IPS-20b (cell line): ENCODE measurements around the gene SKAP1.
"Not testable (repeated sequence)": the region's sequence is repeated elsewhere in the genome, so short reads cannot be mapped to it uniquely, and the experiment has no call there.

Experiments used
- H3K27ac ChIP-seq: one replicate; pipeline ENCODE4 v1.5.1; 2013; ENCODE audit warnings: low read length
- H3K27me3 ChIP-seq: 2 replicates; pipeline ENCODE4 v1.6.1; 2013; ENCODE audit warnings: mild to moderate bottlenecking, low read length, inconsistent platforms; ENCODE audit not compliant: insufficient read depth
- H3K36me3 ChIP-seq: 2 replicates; pipeline ENCODE4 v1.6.1; 2013; ENCODE audit warnings: low read depth, mild to moderate bottlenecking, inconsistent platforms, low read length, moderate library complexity; ENCODE audit not compliant: insufficient read depth
- H3K4me1 ChIP-seq: 2 replicates; pipeline ENCODE4 v1.6.1; 2013; ENCODE audit warnings: mild to moderate bottlenecking, control low read depth, inconsistent platforms, low read length, moderate library complexity; ENCODE audit not compliant: insufficient read depth
- H3K4me3 ChIP-seq: 2 replicates; pipeline ENCODE4 v1.5.1; 2013; ENCODE audit warnings: mild to moderate bottlenecking, low read length, inconsistent platforms
- H3K9ac ChIP-seq: 2 replicates; pipeline ENCODE4 v1.6.1; 2013; ENCODE audit warnings: low read depth, mild to moderate bottlenecking, inconsistent platforms, low read length, moderate library complexity
- H3K9me3 ChIP-seq: 2 replicates; pipeline ENCODE4 v1.6.1; 2013; ENCODE audit warnings: mild to moderate bottlenecking, low read depth, low read length, inconsistent platforms; ENCODE audit not compliant: insufficient read depth

Gene SKAP1

GRCh38 chr17:48463526-48463925 is 33.5 kb upstream of the SKAP1 start:
- no peak overlapping the region for H3K27ac ChIP-seq
- H3K4me3 ChIP-seq, result no peak overlapping the region
- no peak overlapping the region for H3K9ac ChIP-seq
- no peaks in the 10 kb centered on the region for H3K9me3 ChIP-seq
- 0 out of 2 replicates have a peak, but pooled peaks cover 6% of the 10 kb centered on the region for H3K4me1 ChIP-seq
- H3K27me3 ChIP-seq, result peaks cover 22% of the 10 kb centered on the region
- H3K36me3 ChIP-seq, result no peaks in the 10 kb centered on the region

GRCh38 chr17:48462946-48463345 is 32.9 kb upstream of the SKAP1 start:
- Histone ChIP-seq H3K4me3 (no peak overlapping the region), H3K27me3 (peaks cover 22% of the 10 kb centered on the region), H3K9me3 (no peaks in the 10 kb centered on the region), H3K4me1 (0 out of 2 replicates have a peak, but pooled peaks cover 6% of the 10 kb centered on the region), H3K36me3 (no peaks in the 10 kb centered on the region), H3K27ac (no peak overlapping the region), H3K9ac (no peak overlapping the region)

- peaks cover 20% of the 10 kb centered on the region; the same call in 1 of the 2 replicates for H3K4me1 ChIP-seq
- peaks cover 44% of the 10 kb centered on the region for H3K27me3 ChIP-seq
- H3K27ac ChIP-seq, result no peak overlapping the region
- H3K4me3 ChIP-seq, result no peak overlapping the region
- no peaks in the 10 kb centered on the region for H3K36me3 ChIP-seq
- no peak overlapping the region for H3K9ac ChIP-seq
- no peaks in the 10 kb centered on the region for H3K9me3 ChIP-seq
Observed at GRCh38 chr17:48460052-48460451, 30.0 kb upstream of the SKAP1 start.

GRCh38 chr17:48459070-48459844 is 29.2 kb upstream of the SKAP1 start:
- H3K27me3 ChIP-seq, result peaks cover 44% of the 10 kb centered on the region

GRCh38 chr17:48457080-48457836 is 27.2 kb upstream of the SKAP1 start:
- no peak overlapping the region for H3K9ac ChIP-seq

More at GRCh38 chr17:48459070-48459844, 29.2 kb upstream of the SKAP1 start:
- H3K4me1 ChIP-seq, result peaks cover 20% of the 10 kb centered on the region; the same call in 1 of the 2 replicates
- no peaks in the 10 kb centered on the region for H3K36me3 ChIP-seq
- H3K9ac ChIP-seq, result no peak overlapping the region
- H3K9me3 ChIP-seq, result no peaks in the 10 kb centered on the region
- no peak overlapping the region for H3K27ac ChIP-seq
- no peak overlapping the region for H3K4me3 ChIP-seq

GRCh38 chr17:48456589-48456988 is 26.6 kb upstream of the SKAP1 start:
- Histone ChIP-seq H3K9ac (no peak overlapping the region), H3K27me3 (peaks cover 43% of the 10 kb centered on the region), H3K27ac (no peak overlapping the region), H3K4me1 (peaks cover 20% of the 10 kb centered on the region; the same call in 1 of the 2 replicates), H3K9me3 (no peaks in the 10 kb centered on the region), H3K36me3 (no peaks in the 10 kb centered on the region), H3K4me3 (peak overlapping the region; percentile 68)

More at GRCh38 chr17:48457080-48457836, 27.2 kb upstream of the SKAP1 start:
- H3K4me1 ChIP-seq, result peaks cover 20% of the 10 kb centered on the region; the same call in 1 of the 2 replicates
- peak overlapping the region; percentile 68 for H3K4me3 ChIP-seq
- peaks cover 43% of the 10 kb centered on the region for H3K27me3 ChIP-seq
- H3K36me3 ChIP-seq, result no peaks in the 10 kb centered on the region
- no peaks in the 10 kb centered on the region for H3K9me3 ChIP-seq
- H3K27ac ChIP-seq, result no peak overlapping the region

GRCh38 chr17:48455791-48456190 is 25.8 kb upstream of the SKAP1 start:
- H3K4me3 ChIP-seq, result no peak overlapping the region

GRCh38 chr17:48453447-48453846 is 23.4 kb upstream of the SKAP1 start:
- Histone ChIP-seq H3K4me1 (peaks cover 13% of the 10 kb centered on the region; the same call in 1 of the 2 replicates), H3K4me3 (no peak overlapping the region), H3K9ac (no peak overlapping the region), H3K9me3 (no peaks in the 10 kb centered on the region), H3K27ac (no peak overlapping the region), H3K36me3 (no peaks in the 10 kb centered on the region), H3K27me3 (peaks cover 39% of the 10 kb centered on the region)

More at GRCh38 chr17:48455791-48456190, 25.8 kb upstream of the SKAP1 start:
- no peaks in the 10 kb centered on the region for H3K36me3 ChIP-seq
- peaks cover 20% of the 10 kb centered on the region; the same call in 1 of the 2 replicates for H3K4me1 ChIP-seq
- H3K9ac ChIP-seq, result no peak overlapping the region
- H3K27me3 ChIP-seq, result peaks cover 43% of the 10 kb centered on the region
- H3K27ac ChIP-seq, result no peak overlapping the region
- no peaks in the 10 kb centered on the region for H3K9me3 ChIP-seq

- peaks cover 36% of the 10 kb centered on the region for H3K27me3 ChIP-seq
- H3K4me3 ChIP-seq, result no peak overlapping the region
- no peaks in the 10 kb centered on the region for H3K36me3 ChIP-seq
- H3K9me3 ChIP-seq, result no peaks in the 10 kb centered on the region
- no peak overlapping the region for H3K27ac ChIP-seq
- H3K4me1 ChIP-seq, result peaks cover 8% of the 10 kb centered on the region; the same call in 1 of the 2 replicates
- no peak overlapping the region for H3K9ac ChIP-seq
Observed at GRCh38 chr17:48451489-48451888, 21.5 kb upstream of the SKAP1 start.

- peaks cover 26% of the 10 kb centered on the region for H3K27me3 ChIP-seq
- not testable (repeated sequence) for H3K4me1 ChIP-seq, H3K9ac ChIP-seq, H3K27ac ChIP-seq, H3K9me3 ChIP-seq, H3K36me3 ChIP-seq, H3K4me3 ChIP-seq
Observed at GRCh38 chr17:48449335-48449734, 19.3 kb upstream of the SKAP1 start.

GRCh38 chr17:48445248-48445620 is 15.2 kb upstream of the SKAP1 start:
- Histone ChIP-seq H3K36me3 (no peaks in the 10 kb centered on the region), H3K27me3 (peaks cover 22% of the 10 kb centered on the region; the same call in 1 of the 2 replicates)

More at GRCh38 chr17:48445248-48445620, 15.2 kb upstream of the SKAP1 start:
- Histone ChIP-seq H3K9ac (no peak overlapping the region), H3K27ac (no peak overlapping the region), H3K9me3 (no peaks in the 10 kb centered on the region), H3K4me1 (no peaks in the 10 kb centered on the region), H3K4me3 (no peak overlapping the region)
